K562 (cell line): Measurements from ENCODE around the gene ZNF586. TPM values are rescaled to one million over a fixed set of nuclear protein-coding genes. Genes with fewer than 3 reads are reported as not detected.

Experiments
- SMAD4 ChIP-seq: fragments of 250-450 bp; sonication (Bioruptor Pico); conservative IDR thresholded peaks from 2 replicates; pipeline ENCODE4 v1.8.0; 2021; ENCODE audit warnings: inconsistent platforms, mild to moderate bottlenecking, moderate library complexity
- TEAD2 ChIP-seq: fragments of 450-650 bp; IDR thresholded peaks from 2 replicates; pipeline ENCODE4 v1.6.1; 2016; ENCODE audit warnings: missing genetic modification characterization, control low read depth, missing compliant biosample characterization
- U2AF1 ChIP-seq: fragments of 200-400 bp; formaldehyde crosslinking; optimal IDR thresholded peaks from 2 replicates; pipeline ENCODE3; 2017; ENCODE audit warnings: mild to moderate bottlenecking, low read depth, low read length, moderate library complexity
- ZNF274 ChIP-seq: IDR thresholded peaks from 2 replicates; pipeline ENCODE4 v1.6.1; 2011; ENCODE audit warnings: low read depth, mild to moderate bottlenecking, low read length, moderate library complexity, borderline replicate concordance
- polyA plus RNA-seq, 8 experiments: library from polyadenylated mRNA; depleted of rRNA in 4 of 8; stranded (reverse) in 5 of 8; unstranded in 3 of 8; fragments of >200 nt; fragmentation: Nextera tagmentation in 2 of 8; fragmentation: Illumina TruSeq in 1 of 8; extraction: Ambion mirVana in 2 of 8; extraction: Trizol in 1 of 8; gene quantifications; 2 replicates each; pipeline versions ENCODE4 v1.2.1 to v1.2.3, GENCODE V29; 2011 to 2014; ENCODE audit warnings: inconsistent platforms in 1 of 8, missing spikeins in 1 of 8
- total RNA-seq, 7 experiments: library from RNA; depleted of rRNA in 6 of 7; stranded (reverse); fragments of >200 nt in 6 of 7; fragmentation: Illumina TruSeq in 2 of 7; extraction: Trizol in 2 of 7; gene quantifications; 2 replicates each; pipeline versions ENCODE4 v1.2.1 to v1.2.3, GENCODE V29; 2011 to 2021; ENCODE audit warnings: low replicate concordance in 1 of 7
- TF ChIP-seq, protein P1 (sequence below), 2 experiments: fragments of 450-650 bp; formaldehyde crosslinking in 1 of 2; IDR thresholded peaks; 2 replicates each; pipeline versions ENCODE4 v1.4.0 to v1.6.1; 2014 to 2020; ENCODE audit warnings: mild to moderate bottlenecking in 2 of 2, borderline replicate concordance in 1 of 2, low read depth in 1 of 2
- TF ChIP-seq, protein P2 (sequence below): fragments of 250-450 bp; sonication (Bioruptor Pico); IDR thresholded peaks from 2 replicates; pipeline ENCODE4 v1.8.0; 2021; ENCODE audit warnings: mild to moderate bottlenecking, moderate library complexity
- TF ChIP-seq, protein P3 (sequence below): fragments of 450-650 bp; IDR thresholded peaks from 2 replicates; pipeline ENCODE4 v1.7.0; 2016; ENCODE audit warnings: borderline replicate concordance

Gene ZNF586
- total and polyA plus RNA-seq, 9 of the 15 experiments (the other 6 are each of a cell fraction or from before 2014, with no cell fraction given): 2.5 to 12.6 (median 8.4) TPM

DNA sequence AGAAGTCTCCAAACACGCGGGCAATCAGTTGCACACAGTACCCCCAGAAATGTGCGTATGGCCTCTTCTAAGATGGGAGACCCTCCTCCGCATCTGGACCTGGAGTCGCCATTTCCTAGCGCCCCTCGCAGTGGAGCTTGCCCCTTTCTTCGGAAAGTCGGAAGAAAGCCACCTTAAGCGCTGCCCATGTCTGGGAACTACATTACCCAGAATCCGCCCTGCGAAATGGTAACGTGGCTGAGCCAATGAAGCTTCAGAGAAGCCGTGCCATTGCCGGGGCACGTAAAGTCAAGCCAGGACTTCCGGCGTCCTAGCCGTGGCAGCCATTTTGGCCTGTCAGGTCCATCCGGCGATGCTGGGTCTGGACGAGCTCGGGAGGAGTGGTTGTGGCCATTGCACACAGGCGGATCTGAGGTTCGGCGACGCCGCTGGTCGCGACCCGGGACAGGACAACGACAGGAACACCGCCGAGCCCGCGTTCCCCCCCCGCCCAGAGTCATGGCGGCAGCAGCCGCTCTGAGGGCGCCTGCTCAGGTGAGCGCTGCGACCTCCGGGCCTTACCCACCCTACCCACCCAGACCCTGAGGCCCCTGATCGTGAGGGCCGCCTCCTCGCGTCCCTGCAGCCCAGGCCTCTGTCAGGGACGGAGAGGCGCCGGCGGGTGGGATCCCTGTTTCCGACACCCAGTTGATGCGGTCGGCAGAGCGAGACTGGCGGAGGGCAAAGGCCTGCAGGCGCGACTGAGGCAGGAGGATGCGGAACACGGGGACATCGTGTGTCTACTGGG is at the start of gene ZNF586 (continued):
- TF ChIP-seq, protein P1, sequence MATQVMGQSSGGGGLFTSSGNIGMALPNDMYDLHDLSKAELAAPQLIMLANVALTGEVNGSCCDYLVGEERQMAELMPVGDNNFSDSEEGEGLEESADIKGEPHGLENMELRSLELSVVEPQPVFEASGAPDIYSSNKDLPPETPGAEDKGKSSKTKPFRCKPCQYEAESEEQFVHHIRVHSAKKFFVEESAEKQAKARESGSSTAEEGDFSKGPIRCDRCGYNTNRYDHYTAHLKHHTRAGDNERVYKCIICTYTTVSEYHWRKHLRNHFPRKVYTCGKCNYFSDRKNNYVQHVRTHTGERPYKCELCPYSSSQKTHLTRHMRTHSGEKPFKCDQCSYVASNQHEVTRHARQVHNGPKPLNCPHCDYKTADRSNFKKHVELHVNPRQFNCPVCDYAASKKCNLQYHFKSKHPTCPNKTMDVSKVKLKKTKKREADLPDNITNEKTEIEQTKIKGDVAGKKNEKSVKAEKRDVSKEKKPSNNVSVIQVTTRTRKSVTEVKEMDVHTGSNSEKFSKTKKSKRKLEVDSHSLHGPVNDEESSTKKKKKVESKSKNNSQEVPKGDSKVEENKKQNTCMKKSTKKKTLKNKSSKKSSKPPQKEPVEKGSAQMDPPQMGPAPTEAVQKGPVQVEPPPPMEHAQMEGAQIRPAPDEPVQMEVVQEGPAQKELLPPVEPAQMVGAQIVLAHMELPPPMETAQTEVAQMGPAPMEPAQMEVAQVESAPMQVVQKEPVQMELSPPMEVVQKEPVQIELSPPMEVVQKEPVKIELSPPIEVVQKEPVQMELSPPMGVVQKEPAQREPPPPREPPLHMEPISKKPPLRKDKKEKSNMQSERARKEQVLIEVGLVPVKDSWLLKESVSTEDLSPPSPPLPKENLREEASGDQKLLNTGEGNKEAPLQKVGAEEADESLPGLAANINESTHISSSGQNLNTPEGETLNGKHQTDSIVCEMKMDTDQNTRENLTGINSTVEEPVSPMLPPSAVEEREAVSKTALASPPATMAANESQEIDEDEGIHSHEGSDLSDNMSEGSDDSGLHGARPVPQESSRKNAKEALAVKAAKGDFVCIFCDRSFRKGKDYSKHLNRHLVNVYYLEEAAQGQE (IDR thresholded peaks at IDR 0.05; ENCODE audit: borderline replicate concordance): no peak
- TF ChIP-seq, protein P1 (CRISPR knock-in tag; IDR thresholded peaks at IDR 0.05; ENCODE audit: low read depth): no peak
- TF ChIP-seq U2AF1 (no peak), SMAD4 (CRISPR knock-in tag) (no peak), ZNF274 (no peak), TEAD2 (tag) (no peak)
- TF ChIP-seq, protein P2, sequence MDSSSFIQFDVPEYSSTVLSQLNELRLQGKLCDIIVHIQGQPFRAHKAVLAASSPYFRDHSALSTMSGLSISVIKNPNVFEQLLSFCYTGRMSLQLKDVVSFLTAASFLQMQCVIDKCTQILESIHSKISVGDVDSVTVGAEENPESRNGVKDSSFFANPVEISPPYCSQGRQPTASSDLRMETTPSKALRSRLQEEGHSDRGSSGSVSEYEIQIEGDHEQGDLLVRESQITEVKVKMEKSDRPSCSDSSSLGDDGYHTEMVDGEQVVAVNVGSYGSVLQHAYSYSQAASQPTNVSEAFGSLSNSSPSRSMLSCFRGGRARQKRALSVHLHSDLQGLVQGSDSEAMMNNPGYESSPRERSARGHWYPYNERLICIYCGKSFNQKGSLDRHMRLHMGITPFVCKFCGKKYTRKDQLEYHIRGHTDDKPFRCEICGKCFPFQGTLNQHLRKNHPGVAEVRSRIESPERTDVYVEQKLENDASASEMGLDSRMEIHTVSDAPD (CRISPR knock-in tag): no peak
- TF ChIP-seq, protein P3, sequence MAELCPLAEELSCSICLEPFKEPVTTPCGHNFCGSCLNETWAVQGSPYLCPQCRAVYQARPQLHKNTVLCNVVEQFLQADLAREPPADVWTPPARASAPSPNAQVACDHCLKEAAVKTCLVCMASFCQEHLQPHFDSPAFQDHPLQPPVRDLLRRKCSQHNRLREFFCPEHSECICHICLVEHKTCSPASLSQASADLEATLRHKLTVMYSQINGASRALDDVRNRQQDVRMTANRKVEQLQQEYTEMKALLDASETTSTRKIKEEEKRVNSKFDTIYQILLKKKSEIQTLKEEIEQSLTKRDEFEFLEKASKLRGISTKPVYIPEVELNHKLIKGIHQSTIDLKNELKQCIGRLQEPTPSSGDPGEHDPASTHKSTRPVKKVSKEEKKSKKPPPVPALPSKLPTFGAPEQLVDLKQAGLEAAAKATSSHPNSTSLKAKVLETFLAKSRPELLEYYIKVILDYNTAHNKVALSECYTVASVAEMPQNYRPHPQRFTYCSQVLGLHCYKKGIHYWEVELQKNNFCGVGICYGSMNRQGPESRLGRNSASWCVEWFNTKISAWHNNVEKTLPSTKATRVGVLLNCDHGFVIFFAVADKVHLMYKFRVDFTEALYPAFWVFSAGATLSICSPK: no peak
